GM23338 (cell line): Measurements from ENCODE around the gene CLDN8. TPM values are rescaled to one million over a fixed set of nuclear protein-coding genes. Genes with fewer than 3 reads are reported as not detected.

ENCODE experiments used
- ATAC-seq: fragments of 200-7000 bp; cut with Tn5 transposase; 3 replicates; pipeline ENCODE4 v1.9.1; 2020
- DNase-seq: peaks from one replicate; pipeline ENCODE4 v3.0.0-alpha.2; 2015; ENCODE audit warnings: low spot score
- H2AFZ ChIP-seq: fragments of 200-600 bp; sonication (generic); 2 replicates; pipeline ENCODE4 v1.8.0; 2016; ENCODE audit warnings: antibody characterized with exemption, mild to moderate bottlenecking, moderate library complexity
- H3F3A ChIP-seq: fragments of 200-600 bp; sonication (generic); replicated peaks from 2 replicates; pipeline ENCODE4 v1.8.0; 2017; ENCODE audit warnings: antibody characterized with exemption, mixed run types, low read depth
- H3K27ac ChIP-seq: fragments of 200-600 bp; sonication (generic); 2 replicates; pipeline ENCODE4 v1.6.1; 2016; ENCODE audit warnings: low read depth
- H3K27me3 ChIP-seq: fragments of 200-600 bp; sonication (generic); 2 replicates; pipeline ENCODE4 v1.8.0; 2016; ENCODE audit warnings: mild to moderate bottlenecking, mixed run types, moderate library complexity; ENCODE audit not compliant: insufficient read depth
- H3K36me3 ChIP-seq: fragments of 200-600 bp; sonication (generic); 2 replicates; pipeline ENCODE4 v1.8.0; 2016; ENCODE audit warnings: mild to moderate bottlenecking; ENCODE audit not compliant: insufficient read depth
- H3K4me1 ChIP-seq: fragments of 200-600 bp; sonication (generic); 2 replicates; pipeline ENCODE4 v1.8.0; 2016; ENCODE audit warnings: mild to moderate bottlenecking, moderate library complexity; ENCODE audit not compliant: insufficient read depth
- H3K4me2 ChIP-seq: fragments of 200-600 bp; sonication (generic); 2 replicates; pipeline ENCODE4 v1.7.1; 2017; ENCODE audit warnings: mixed run types
- H3K4me3 ChIP-seq: fragments of 200-600 bp; sonication (generic); 2 replicates; pipeline ENCODE4 v1.6.1; 2016; ENCODE audit warnings: mixed run types
- H3K79me2 ChIP-seq: fragments of 200-600 bp; sonication (generic); replicated peaks from 2 replicates; pipeline ENCODE4 v1.8.0; 2017; ENCODE audit warnings: mild to moderate bottlenecking; ENCODE audit not compliant: insufficient read depth
- H3K9me2 ChIP-seq: fragments of 200-600 bp; sonication (generic); 2 replicates; pipeline ENCODE4 v1.8.0; 2017; ENCODE audit not compliant: insufficient read depth
- H4K20me1 ChIP-seq: fragments of 200-600 bp; sonication (generic); replicated peaks from 2 replicates; pipeline ENCODE4 v1.8.0; 2017; ENCODE audit warnings: mild to moderate bottlenecking; ENCODE audit not compliant: insufficient read depth
- H3K27ac Mint-ChIP-seq: 2 replicates; pipeline ENCODE4 v1.8.0; 2020; ENCODE audit warnings: inconsistent platforms, mild to moderate bottlenecking, moderate library complexity, mixed read lengths
- H3K27me3 Mint-ChIP-seq: 3 replicates; pipeline ENCODE4 v1.8.0; 2022; ENCODE audit warnings: low read depth, mild to moderate bottlenecking, moderate library complexity, mixed read lengths, inconsistent platforms; ENCODE audit not compliant: insufficient read depth, poor library complexity
- H3K36me3 Mint-ChIP-seq: 3 replicates; pipeline ENCODE4 v1.8.0; 2021; ENCODE audit warnings: low read depth, mild to moderate bottlenecking, inconsistent platforms, moderate library complexity, mixed read lengths
- H3K4me1 Mint-ChIP-seq: 3 replicates; pipeline ENCODE4 v1.8.0; 2020; ENCODE audit warnings: mild to moderate bottlenecking, inconsistent platforms, mixed read lengths
- H3K4me3 Mint-ChIP-seq: 3 replicates; pipeline ENCODE4 v1.8.0; 2021; ENCODE audit warnings: moderate library complexity, mild to moderate bottlenecking, inconsistent platforms, mixed read lengths
- H3K9me3 Mint-ChIP-seq: 3 replicates; pipeline ENCODE4 v1.8.0; 2020; ENCODE audit warnings: moderate library complexity, mild to moderate bottlenecking, inconsistent platforms, mixed read lengths
- CREB1 ChIP-seq: fragments of 250-450 bp; sonication (Bioruptor Pico); IDR thresholded peaks from 2 replicates; pipeline ENCODE4 v1.5.0; 2020; ENCODE audit warnings: low read depth, mild to moderate bottlenecking, moderate library complexity
- CTCF ChIP-seq, 2 experiments: fragments of 200-600 bp in 1 of 2; sonication (generic) in 1 of 2; conservative IDR thresholded peaks; 2 replicates each; pipeline versions ENCODE4 v1.5.1 to v1.6.1; 2016 to 2017; ENCODE audit warnings: antibody characterized with exemption in 2 of 2, low read depth in 2 of 2, mild to moderate bottlenecking in 2 of 2, moderate library complexity in 1 of 2
- ETS1 ChIP-seq: IDR thresholded peaks from 2 replicates; pipeline ENCODE4 v1.6.1; 2016; ENCODE audit warnings: antibody characterized with exemption
- EZH2 ChIP-seq: fragments of 200-600 bp; sonication (generic); IDR thresholded peaks from one replicate; pipeline ENCODE4 v1.8.0; 2017; ENCODE audit warnings: antibody characterized with exemption, mild to moderate bottlenecking, low read depth; ENCODE audit not compliant: unreplicated experiment
- EZH2phosphoT487 ChIP-seq: fragments of 200-600 bp; sonication (generic); IDR thresholded peaks from one replicate; pipeline ENCODE4 v1.8.1; 2018; ENCODE audit warnings: antibody characterized with exemption; ENCODE audit not compliant: unreplicated experiment
- JUNB ChIP-seq: IDR thresholded peaks from one replicate; pipeline ENCODE4 v1.6.1; 2016; ENCODE audit warnings: antibody characterized with exemption; ENCODE audit not compliant: unreplicated experiment
- NANOG ChIP-seq: IDR thresholded peaks from 2 replicates; pipeline ENCODE4 v1.6.1; 2016; ENCODE audit warnings: antibody characterized with exemption, borderline replicate concordance
- POLR2AphosphoS5 ChIP-seq: IDR thresholded peaks from 2 replicates; pipeline ENCODE4 v1.6.1; 2016; ENCODE audit warnings: antibody characterized with exemption, low read depth
- STAT1 ChIP-seq: IDR thresholded peaks from one replicate; pipeline ENCODE4 v1.6.1; 2016; ENCODE audit warnings: antibody characterized with exemption; ENCODE audit not compliant: unreplicated experiment
- ZNF114 ChIP-seq: fragments of 250-450 bp; sonication (Bioruptor Pico); IDR thresholded peaks from 2 replicates; pipeline ENCODE4 v1.5.0; 2020; ENCODE audit warnings: mild to moderate bottlenecking, moderate library complexity
- ZNF462 ChIP-seq: fragments of 250-450 bp; sonication (Bioruptor Pico); IDR thresholded peaks from 2 replicates; pipeline ENCODE4 v1.5.0; 2020; ENCODE audit warnings: mild to moderate bottlenecking, moderate library complexity
- polyA plus RNA-seq: library from polyadenylated mRNA; unstranded; fragments of >200 nt; fragmentation: Nextera tagmentation; extraction: Ambion mirVana; gene quantifications from 2 replicates; pipeline ENCODE4 v1.2.1, GENCODE V29; 2016
- total RNA-seq: library from RNA; depleted of rRNA; stranded (reverse); fragments of >200 nt; shearing (Covaris generic); gene quantifications from 2 replicates; pipeline ENCODE4 v1.2.3, GENCODE V29; 2014

Gene CLDN8
- total and polyA plus RNA-seq, 2 experiments from 2014 or later, result not detected

- Histone ChIP-seq H3K27ac (no peak overlapping the region), H3K9me2 (no peaks in the 10 kb centered on the region), H3K36me3 (no peaks in the 10 kb centered on the region), H3K4me2 (no peak overlapping the region), H3K79me2 (no peaks in the 10 kb centered on the region), H3K27me3 (no peaks in the 10 kb centered on the region), H3K4me1 (no peaks in the 10 kb centered on the region), H3F3A (no peaks in the 10 kb centered on the region), H4K20me1 (no peaks in the 10 kb centered on the region), H2AFZ (peak overlapping the region; percentile 50; the same call in 1 of the 2 replicates), H3K4me3 (no peak overlapping the region)
- ATAC-seq (no peak), DNase-seq (no peak)
- H3K36me3 Mint-ChIP-seq, result no peaks in the 10 kb centered on the region
- H3K27ac Mint-ChIP-seq, result no peak overlapping the region
- no peak overlapping the region for H3K4me3 Mint-ChIP-seq
- H3K4me1 Mint-ChIP-seq, result peaks cover 3% of the 10 kb centered on the region; the same call in 1 of the 3 replicates
- H3K27me3 Mint-ChIP-seq, result no peaks in the 10 kb centered on the region
- H3K9me3 Mint-ChIP-seq, result no peaks in the 10 kb centered on the region
- TF ChIP-seq ETS1 (no peak), STAT1 (no peak), EZH2phosphoT487 (no peak), POLR2AphosphoS5 (no peak), EZH2 (no peak)
Measured at GRCh38 chr21:30238168-30238567, 22.3 kb upstream of the CLDN8 start.

GRCh38 chr21:30234643-30235042, 18.7 kb upstream of the CLDN8 start:
- Mint-ChIP-seq H3K4me3 (no peak overlapping the region), H3K36me3 (no peaks in the 10 kb centered on the region)
- TF ChIP-seq POLR2AphosphoS5, result no peak
- no peak for TF ChIP-seq CTCF (conservative IDR thresholded peaks at IDR 0.05; ENCODE audit: low read depth in 2 of 2)
- TF ChIP-seq NANOG, result no peak
- no peak for TF ChIP-seq CREB1
- no peak for TF ChIP-seq ZNF114
- no peak for TF ChIP-seq JUNB
- no peak for TF ChIP-seq ZNF462 (CRISPR knock-in tag)
- no peak for TF ChIP-seq EZH2phosphoT487

More at GRCh38 chr21:30234643-30235042, 18.7 kb upstream of the CLDN8 start:
- H3K27ac ChIP-seq, result no peak overlapping the region
- Mint-ChIP-seq H3K27me3 (no peaks in the 10 kb centered on the region), H3K27ac (no peak overlapping the region), H3K4me1 (peaks cover 3% of the 10 kb centered on the region; the same call in 1 of the 3 replicates), H3K9me3 (no peaks in the 10 kb centered on the region)
- H3K4me2 ChIP-seq, result no peak overlapping the region
- no peak overlapping the region for H3K4me3 ChIP-seq
- no peaks in the 10 kb centered on the region for H3K79me2 ChIP-seq
- no peaks in the 10 kb centered on the region for H3K9me2 ChIP-seq
- no peaks in the 10 kb centered on the region for H3F3A ChIP-seq
- ATAC-seq (no peak), DNase-seq (no peak)
- H3K27me3 ChIP-seq, result no peaks in the 10 kb centered on the region
- no peaks in the 10 kb centered on the region for H4K20me1 ChIP-seq
- no peak overlapping the region for H2AFZ ChIP-seq
- H3K36me3 ChIP-seq, result no peaks in the 10 kb centered on the region
- H3K4me1 ChIP-seq, result no peaks in the 10 kb centered on the region
